Urothelium cell line (cell line): Measurements from ENCODE around the gene GPR157.
"Not testable (repeated sequence)": the region's sequence is repeated elsewhere in the genome, so short reads cannot be mapped to it uniquely, and the experiment has no call there.

Experiments
- DNase-seq: peaks from one replicate; pipeline ENCODE4 v3.0.0; 2011; ENCODE audit warnings: low spot score, mixed read lengths
- FAIRE-seq: peaks from 2 replicates; lab custom pipeline; 2011; peaks lifted over from hg19 to GRCh38; lab: Jason Lieb, UNC

Gene GPR157, protein sequence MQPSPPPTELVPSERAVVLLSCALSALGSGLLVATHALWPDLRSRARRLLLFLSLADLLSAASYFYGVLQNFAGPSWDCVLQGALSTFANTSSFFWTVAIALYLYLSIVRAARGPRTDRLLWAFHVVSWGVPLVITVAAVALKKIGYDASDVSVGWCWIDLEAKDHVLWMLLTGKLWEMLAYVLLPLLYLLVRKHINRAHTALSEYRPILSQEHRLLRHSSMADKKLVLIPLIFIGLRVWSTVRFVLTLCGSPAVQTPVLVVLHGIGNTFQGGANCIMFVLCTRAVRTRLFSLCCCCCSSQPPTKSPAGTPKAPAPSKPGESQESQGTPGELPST

DNA sequence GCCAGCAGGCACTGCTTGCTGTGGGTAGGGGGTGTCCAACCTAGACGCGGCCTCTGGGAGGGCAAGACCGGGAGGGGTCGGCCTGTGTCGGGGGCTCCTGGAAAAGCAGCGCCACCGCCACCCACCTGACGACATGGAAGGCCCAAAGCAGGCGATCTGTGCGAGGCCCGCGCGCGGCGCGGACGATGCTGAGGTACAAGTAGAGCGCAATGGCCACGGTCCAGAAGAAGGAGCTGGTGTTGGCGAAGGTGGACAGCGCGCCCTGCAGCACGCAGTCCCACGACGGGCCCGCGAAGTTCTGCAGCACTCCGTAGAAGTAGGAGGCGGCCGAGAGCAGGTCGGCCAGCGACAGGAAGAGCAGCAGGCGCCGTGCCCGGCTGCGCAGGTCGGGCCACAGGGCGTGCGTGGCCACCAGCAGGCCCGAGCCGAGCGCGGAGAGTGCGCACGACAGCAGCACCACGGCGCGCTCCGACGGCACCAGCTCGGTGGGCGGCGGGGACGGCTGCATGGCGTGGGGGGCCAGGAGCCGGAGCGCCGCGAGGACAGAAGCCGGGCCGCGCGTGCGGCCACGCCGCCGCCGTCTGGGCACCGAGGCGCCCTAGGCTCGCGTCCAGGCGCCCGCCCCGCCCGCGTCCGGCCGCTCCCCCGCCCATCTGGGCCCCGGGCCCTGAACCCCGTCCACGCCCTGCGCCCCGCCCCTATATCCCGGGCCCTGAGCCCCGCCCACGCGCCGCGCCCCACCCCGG lies at the start of gene GPR157:
TSS of gene GPR157 (minus strand) at position 583 of the 746 bp plus-strand sequence. CDS start at position 508, 75 bp downstream.
- DNase-seq (peak; percentile 99), FAIRE-seq (no peak)

DNA sequence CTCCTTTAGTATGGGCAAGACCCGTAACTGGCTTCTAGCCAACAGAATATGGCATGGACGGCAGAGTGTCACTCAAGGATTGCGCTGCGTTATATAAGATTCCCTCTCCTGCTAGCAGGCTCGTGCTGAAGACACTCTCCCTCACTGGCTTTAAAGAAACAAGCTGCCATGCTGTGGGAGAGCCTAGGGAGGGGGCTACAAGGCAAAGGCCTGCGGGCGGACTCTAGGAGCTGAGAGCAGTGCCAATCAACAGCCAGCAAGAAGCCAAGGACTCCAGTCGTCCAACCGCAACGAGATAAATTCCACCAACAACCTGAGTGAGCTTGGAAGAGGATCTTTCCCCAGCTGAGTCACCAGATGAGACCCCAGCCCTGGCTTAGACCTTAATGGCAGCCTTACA lies 45.9 kb upstream of the GPR157 start:
- FAIRE-seq: no peak
- DNase-seq: no peak

DNA sequence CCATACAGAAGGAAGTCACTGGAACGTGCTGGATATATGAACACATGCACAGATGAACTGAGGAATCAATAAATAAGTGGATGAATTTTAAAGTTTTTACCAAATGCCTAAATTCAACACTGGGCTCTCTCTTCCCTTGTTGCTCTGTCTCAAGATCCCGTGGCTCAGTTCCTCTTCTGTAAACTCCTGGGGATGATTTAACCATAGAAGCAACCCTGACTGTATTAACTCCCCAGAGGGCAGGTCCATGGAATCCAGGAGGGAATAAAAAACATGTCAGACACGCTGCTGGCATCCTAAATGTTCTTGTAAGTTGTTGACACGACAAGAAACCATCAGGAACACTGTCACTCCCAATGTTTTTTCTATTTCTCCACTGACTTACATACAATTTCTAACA lies 45.3 kb upstream of the GPR157 start:
- FAIRE-seq (no peak), DNase-seq (no peak)

DNA sequence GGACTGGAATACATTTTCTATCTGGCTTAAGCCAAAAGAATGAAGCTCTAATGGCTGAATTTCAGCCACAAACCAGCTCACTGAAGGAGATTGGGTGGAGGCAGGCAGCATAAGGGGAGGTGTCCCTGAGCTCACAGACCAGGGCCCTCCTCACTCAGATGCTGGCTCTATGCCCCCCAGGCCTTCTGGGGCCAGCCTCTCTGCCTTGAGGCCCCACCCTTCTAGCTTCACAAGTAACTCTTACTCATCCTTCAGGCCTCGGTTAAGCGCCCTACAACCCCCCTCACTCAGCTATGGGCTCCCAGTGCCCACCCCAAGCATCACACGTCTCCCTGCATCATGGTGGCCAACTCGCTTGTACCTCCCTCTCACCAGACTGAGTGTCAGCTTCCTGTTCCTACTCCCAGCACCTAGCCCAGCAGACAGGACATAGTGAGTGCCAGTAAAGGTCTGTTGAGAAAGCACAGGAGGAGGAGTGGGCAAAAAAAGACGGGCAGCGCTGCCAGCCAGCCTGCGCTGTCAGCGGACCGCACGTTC lies 40.8 kb upstream of the GPR157 start:
- no peak for DNase-seq
- no peak for FAIRE-seq

DNA sequence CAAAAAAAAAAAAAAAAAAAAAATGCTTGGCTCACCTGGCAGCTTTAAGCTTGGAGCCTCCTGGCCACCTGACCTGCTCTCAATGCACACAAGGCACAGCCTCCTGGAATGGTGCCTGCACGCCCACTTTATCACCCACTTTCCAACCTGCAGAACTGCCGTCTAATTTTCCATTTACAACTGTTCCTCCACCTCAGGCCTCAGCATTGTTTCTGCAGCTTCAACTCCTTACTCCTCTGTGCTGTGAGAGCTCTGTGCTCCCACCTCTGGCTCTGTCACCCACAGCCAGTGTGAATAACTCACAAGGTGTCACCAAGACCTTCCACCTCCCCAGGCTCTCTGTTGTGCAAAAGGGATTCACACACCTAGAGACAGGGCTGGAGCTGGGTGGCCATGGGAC lies 38.7 kb upstream of the GPR157 start:
- DNase-seq (no peak), FAIRE-seq (no peak)

DNA sequence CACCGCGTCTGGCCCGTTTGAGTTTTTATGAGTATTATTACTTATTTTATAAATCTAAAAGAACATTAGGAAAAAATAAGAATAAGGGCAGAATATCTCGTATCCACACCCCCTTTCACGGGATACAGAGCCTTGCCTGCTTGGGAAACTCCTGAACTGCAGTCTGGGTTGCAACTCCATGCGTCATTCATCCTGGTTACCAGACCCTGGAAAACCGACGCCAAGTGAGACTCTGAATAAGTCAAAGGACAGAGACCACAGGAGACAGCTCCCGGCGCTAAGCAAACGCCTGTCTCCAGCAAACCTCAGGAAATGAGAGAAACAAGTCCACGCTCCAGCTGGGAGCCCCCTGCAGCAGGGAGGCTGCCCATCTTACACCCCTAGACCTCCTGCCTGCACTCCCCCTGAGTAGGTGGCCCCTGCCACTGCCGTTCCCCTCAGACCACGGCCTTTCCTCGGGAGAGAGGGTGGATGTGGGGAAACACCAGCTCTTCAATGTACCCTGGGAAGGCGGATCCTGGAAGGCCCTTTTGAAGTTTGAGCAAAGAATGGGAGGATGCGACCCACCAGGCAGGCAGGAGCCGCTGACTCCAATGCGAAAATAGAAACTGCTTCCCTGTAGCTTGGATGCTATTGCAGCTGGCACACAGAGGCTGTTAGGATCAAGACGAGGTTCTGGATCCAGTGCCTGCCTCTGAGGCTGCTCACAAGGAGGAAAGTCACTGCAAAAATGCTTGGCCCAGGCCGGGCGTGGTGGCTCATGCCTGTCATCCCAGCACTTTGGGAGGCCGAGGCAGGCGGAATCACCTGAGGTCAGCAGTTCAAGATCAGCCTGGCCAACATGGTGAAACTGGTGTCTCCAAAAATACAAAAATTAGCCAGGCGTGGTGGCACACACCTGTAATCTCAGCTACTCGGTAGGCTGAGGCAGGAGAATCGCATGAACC lies 37.7 kb upstream of the GPR157 start:
- no peak for DNase-seq
- FAIRE-seq: no peak

DNA sequence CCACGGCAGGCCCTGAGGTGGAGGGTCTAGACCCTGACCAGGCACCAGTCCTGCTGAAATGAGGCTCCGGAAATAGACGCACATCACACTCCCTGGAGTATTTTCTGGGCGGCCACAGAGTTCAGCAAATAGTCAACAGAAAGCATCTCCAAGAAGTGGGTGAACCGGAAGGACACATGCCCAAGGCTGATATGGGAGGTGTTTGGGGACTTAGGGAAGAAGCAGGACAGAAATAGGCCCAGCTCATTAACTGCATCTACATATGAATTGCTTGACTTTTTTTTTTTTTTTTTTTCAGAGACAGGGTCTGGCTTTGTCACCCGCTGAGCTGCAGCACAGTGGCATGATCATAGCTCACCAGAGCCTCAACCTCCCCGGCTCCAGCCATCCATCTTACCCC lies 36.5 kb upstream of the GPR157 start:
- DNase-seq (no peak), FAIRE-seq (no peak)

DNA sequence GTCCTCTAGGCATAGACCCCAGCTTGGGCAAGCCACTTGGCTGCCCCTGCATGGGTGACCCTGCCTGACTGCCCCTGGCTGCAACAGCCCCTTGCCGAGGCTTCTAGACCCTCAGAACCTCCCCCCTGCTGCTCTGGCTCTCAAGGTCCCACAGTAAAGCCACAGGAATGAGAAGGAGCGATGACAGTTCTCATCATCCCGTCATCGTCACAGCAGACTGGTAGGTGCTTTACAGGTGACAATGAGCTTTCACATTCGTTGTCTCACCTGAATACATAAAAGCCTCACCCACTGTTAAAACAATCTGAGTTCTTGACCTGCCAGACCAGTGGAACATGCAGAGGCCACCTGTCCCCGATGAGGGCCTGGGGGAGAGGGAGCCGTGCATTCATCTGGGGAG lies 36.0 kb upstream of the GPR157 start:
- DNase-seq (no peak), FAIRE-seq (no peak)

DNA sequence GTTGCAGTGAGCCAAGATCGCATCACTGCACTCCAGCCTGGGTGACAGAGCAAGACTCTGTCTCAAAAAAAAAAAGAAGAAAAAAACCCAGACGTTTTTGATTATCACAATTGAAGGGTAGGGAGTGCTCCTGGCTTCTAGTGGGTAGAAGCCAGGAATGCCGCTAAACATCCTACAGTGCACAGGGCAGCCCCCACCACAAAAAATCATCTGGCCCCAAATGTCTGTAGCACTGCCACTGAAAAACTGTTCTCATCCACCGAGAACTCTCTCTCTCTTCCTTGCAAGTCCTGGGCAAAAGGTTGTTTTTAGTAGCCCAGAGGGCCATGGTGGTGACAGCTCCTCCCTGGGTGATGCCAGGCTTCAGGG lies 35.6 kb upstream of the GPR157 start:
- no peak for FAIRE-seq
- no peak for DNase-seq

DNA sequence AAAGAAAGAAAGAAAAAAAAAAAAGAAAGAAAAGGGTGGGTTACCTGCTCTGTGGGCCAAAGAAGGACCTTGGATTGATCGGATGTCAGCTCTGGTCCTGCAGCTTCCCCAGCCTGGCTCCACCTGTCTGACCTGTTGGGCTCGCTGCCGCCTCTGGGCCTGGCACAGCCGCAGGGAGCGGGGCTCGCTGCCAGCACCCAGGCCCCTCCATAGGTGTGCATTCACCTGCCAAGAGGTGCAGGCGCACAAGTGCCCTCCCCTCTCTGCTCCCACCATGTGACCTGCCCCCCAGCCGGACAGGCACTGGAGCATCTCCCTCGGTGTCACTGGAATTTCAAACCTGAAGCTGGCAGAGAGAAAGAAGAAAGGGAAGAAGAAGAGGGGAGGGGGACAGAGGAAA lies 33.1 kb upstream of the GPR157 start:
- DNase-seq (no peak), FAIRE-seq (no peak)

DNA sequence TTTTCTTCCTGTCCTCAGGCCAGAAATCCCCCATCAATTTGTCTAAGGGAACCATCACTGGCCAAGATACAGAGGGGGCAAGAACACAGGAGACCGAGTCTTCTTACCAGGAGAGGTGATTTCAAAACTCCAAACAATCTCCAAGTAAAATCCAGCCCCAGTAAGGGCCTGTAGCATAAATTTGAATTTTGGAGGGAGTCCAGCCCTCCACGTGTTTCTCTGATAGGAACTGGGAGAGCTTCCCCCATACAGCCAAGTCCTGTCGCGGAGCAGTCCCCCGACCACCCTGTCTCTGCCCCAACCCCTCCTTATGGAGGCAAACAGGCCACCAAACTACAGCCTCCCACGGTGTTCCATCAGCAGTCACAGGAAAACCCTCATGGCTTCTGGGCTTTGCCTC lies 32.4 kb upstream of the GPR157 start:
- DNase-seq: no peak
- FAIRE-seq: no peak

DNA sequence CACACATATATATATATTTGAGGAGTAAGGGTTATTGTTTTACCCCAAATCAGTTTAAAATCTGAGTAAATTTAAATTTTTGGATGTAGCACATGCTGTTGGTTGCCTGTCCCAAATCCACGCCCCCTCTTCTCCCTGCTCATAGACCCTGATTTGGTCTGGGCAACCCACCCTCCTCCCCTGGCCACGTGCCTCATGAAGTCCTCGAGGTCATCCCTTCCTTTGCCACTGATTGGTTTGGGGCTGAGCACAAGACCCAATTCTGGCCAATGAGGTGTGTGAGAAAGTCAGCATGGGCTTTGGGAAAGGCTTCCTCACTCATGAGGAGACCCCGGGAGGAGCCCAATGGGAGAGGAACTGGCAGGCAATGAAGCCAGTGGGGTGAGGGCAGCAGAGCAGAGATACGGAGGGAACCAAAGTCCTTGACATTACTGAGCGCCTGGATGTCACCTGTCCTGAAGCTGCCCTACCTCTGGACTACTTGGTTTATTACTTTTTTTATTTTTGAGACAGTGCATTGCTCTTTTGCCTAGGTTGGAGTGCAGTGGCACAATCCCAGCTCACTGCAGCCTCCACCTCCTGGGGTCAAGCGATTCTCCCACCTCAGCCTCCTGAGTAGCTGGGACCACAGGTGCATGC lies 31.3 kb upstream of the GPR157 start:
- FAIRE-seq (no peak), DNase-seq (no peak)

DNA sequence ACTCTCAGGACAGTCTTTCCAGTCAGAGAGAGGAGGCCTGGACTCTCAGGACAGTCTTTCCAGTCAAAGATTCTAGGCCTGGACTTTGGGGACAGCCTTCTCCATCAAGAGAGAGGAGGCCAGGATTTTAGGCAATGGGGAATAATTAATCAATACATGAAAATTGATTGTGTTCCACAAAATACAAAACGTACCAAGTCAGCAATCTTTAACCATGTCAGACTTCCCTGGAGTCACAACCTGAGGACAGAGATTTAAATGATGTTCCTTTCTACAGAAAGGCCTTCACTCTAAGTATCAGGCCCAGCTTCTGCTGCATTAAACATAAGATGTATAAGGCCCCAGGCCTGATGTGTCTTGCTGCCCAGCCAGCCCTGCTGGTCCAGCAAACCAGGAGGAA lies 27.0 kb upstream of the GPR157 start:
- FAIRE-seq (no peak), DNase-seq (no peak)

DNA sequence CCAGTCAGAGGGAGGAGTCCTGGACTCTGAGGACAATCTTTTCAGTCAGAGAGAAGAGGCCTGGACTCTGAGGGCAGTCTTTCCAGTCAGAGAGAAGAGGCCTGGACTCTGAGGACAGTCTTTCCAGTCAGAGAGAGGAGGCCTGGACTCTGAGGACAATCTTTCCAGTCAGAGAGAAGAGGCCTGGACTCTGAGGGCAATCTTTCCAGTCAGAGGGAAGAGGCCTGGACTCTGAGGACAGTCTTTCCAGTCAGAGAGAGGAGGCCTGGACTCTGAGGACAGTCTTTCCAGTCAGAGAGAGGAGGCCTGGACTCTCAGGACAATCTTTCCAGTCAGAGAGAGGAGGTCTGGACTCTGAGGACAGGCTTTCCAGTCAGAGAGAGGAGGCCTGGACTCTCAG lies 26.5 kb upstream of the GPR157 start:
- DNase-seq, FAIRE-seq: not testable (repeated sequence)

DNA sequence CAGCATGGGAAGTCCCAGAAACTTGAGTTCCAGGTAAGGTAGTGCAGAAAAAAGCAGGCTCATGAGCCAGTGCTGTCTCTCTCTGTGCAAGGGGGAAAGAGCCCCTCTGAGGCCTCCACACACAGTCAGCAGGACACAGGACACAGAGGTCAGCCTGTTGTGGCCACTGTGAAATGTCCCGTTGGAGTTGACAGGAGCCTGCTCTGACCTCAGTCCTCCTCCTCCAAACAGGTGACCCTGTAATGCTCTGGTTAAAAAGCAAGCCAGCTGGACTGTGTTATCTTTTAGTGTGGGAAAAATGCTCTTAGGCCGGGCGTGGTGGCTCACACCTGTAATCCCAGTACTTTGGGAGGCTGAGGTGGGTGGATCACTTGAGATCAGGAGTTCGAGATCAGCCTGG lies 24.2 kb upstream of the GPR157 start:
- FAIRE-seq: no peak
- DNase-seq: no peak

DNA sequence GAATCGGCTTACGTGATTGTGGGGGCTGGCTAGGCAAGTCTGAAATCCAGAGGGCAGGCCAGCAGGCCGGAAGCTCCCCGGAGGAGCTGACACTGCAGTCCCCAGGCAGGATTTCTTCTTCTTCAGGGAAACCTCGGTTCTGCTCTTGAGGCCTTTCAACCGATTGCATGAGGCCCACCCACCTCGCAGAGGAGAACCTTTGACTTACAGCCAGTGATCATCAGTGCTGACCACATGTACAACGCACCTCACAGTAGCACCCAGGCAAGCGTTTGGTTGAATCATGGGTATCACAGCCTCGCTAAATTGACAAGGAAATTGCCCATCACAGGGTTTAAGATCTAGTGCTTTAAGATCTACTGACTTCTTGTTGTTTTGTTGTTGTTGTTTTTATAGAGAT lies 23.6 kb upstream of the GPR157 start:
- no peak for DNase-seq
- FAIRE-seq: no peak

DNA sequence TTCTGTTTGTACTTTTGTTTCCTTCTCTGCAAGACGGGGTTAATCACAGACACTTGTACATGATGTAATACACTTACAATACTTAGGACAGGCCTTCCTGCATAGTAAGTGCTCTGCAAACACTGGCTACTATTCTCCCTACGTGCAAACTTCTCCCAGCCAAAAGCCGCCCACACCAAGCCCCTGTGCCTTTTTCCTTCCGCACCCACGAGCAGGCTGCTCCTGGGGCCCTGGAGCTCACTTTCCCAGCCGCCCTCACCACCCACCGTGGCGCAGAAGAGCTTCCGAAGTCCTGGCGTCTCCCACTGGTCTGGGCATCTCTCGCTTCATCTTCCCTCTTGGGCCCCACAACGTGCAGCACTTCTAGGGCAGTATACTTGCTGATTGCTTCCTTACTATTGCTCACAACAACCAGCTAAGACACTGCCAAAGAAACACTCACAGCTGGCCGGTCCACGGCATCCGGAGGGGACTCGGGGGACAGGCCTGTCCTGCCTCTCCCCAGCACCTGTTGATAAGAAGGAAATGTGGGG lies 22.5 kb upstream of the GPR157 start:
- DNase-seq (no peak), FAIRE-seq (no peak)

DNA sequence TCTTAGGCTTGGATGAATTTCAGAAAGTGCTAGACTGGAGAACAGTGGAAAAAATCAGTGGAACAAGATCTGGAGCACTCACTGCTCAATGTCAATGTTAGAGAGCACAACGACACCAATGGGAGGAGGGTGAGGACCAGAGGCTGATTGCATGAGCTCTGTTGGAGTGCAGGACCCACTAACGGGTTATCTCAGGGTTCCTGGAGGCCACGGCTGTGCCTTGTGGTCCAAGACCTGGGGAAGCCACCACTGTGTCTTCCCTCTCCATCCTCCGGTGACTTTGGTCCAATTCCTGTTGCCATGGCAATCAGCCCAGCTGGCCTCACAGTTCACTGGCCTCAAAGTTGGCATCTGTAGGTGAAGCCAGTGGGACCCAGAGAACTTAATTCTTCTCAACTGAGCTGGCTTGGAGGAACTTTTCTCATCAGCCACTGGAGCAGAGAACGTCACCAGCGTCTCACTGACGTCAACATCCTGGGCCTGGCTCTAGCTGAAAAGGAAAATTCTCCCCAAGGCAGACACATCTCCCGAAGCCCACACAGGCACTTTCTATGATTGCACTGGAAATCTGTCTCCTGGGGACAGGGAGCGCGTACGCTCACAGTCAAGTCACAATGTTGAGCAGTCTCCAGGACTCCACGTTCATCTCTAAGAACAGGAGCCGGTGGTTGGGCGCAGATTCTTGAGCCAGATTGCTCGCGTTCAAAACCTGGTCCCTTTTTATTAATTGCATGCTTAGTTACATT lies 21.9 kb upstream of the GPR157 start:
- FAIRE-seq: no peak

DNA sequence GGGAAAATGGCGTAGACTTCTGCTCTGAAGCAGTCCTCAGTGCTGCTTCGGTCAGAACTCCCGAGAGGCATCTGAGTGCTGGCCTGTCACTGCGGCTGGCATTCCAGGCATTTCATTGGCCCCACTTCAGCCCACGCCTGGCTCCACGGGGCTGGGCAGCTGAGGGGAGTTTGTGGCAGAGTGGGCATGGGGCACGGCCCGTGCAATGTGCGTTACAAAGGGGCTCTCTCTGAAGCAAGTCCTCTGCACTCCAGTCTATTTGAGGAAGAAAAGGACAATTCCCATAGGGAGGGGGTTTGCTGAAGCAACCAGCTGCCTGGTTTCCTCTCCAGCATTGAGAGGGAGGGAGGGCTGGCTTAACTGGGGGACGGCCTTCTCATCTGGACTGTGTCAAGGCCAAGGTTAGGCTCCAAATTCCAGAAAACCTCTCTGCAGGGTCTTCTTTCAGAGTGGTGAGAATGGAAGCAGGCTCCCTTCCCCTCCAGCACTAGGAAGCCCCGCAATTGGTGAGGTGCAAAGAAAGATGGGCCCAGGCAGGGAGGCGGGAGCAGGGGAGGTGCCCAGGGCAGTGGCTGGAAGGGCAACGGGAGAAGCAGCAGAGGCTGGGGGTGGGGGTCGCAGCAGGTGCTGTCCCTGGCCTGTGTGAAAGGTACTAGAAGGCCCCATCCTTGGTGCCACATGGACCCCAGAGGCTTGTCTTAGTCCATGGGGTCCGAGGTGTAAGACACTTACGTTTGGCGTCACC lies 21.1 kb upstream of the GPR157 start:
- FAIRE-seq (no peak), DNase-seq (no peak)

More for the DNA sequence above, 21.9 kb upstream of the GPR157 start:
- no peak for DNase-seq
